Fibroblast of lung (primary cell): ENCODE measurements around the gene TKT.

Experiments
- EZH2 ChIP-seq: IDR thresholded peaks from 2 replicates; pipeline ENCODE4 v1.5.1; 2012; ENCODE audit warnings: low read length, control low read depth, mild to moderate bottlenecking; ENCODE audit errors: missing control alignments
- TF ChIP-seq, protein P1 (sequence below), 2 donors: IDR thresholded peaks in 1 of 2; conservative IDR thresholded peaks in 1 of 2; 1 replicate in 1 of 2; 2 replicates in 1 of 2; pipeline ENCODE4 v1.5.1; 2011 to 2012; ENCODE audit warnings: low read length in 2 of 2, control low read depth in 1 of 2, inconsistent platforms in 1 of 2, low read depth in 1 of 2, mild to moderate bottlenecking in 1 of 2

DNA sequence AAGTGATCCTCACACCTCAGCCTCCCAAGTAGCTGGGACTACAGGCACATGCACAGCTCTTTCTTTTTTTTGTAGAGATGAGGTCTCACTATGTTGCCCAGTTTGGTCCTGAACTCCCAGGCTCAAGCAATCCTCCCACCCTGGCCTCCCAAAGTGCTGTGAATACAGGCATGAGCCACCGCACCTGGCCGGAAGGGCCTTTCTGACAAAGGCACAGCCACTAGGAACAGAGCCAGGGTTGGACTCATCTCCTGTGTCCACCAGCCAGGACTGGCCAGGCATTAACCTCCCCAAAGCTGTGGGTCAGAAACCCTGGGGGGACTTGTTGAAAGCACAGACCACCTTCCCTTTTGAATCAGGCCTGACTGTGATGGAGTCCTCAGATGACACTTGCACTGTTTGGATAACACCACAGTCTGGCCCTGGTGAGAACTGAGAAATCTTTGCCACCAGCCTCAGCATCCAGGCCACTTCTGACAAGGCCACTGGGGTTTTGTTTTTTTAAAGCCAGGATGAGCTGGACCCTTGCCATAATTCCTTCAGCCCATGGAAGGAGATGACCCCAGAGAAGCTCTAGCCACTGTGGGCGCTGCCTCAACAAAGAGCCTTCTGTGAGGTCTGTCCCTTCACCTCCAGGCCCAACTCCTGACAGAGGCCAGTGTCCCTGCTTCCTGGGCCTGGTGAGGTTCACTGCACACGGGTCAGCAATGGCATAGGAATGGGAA is 4.8 kb downstream of the TKT start:
- TF ChIP-seq, protein P1, sequence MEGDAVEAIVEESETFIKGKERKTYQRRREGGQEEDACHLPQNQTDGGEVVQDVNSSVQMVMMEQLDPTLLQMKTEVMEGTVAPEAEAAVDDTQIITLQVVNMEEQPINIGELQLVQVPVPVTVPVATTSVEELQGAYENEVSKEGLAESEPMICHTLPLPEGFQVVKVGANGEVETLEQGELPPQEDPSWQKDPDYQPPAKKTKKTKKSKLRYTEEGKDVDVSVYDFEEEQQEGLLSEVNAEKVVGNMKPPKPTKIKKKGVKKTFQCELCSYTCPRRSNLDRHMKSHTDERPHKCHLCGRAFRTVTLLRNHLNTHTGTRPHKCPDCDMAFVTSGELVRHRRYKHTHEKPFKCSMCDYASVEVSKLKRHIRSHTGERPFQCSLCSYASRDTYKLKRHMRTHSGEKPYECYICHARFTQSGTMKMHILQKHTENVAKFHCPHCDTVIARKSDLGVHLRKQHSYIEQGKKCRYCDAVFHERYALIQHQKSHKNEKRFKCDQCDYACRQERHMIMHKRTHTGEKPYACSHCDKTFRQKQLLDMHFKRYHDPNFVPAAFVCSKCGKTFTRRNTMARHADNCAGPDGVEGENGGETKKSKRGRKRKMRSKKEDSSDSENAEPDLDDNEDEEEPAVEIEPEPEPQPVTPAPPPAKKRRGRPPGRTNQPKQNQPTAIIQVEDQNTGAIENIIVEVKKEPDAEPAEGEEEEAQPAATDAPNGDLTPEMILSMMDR (conservative IDR thresholded peaks at IDR 0.05 in 1 of 2, IDR thresholded peaks at IDR 0.05 in 1 of 2; ENCODE audit: low read depth in 1 of 2, low read length in 2 of 2) = no peak
- TF ChIP-seq EZH2 = no peak
